ENCODE results near the gene MYL6.

The MYL6 gene

GRCh38 chr12:56129206-56129941, 28.8 kb upstream of the MYL6 start:
- peak; percentile 84 for DNase-seq (ENCODE audit: low spot score)

- no peak for DNase-seq (ENCODE audit: low spot score)
Observed at GRCh38 chr12:56129942-56130495, 28.1 kb upstream of the MYL6 start.

- no peak for DNase-seq (ENCODE audit: low spot score)
Observed at GRCh38 chr12:56130876-56131275, 27.3 kb upstream of the MYL6 start.

GRCh38 chr12:56134897-56135296, 23.3 kb upstream of the MYL6 start:
- no peak for DNase-seq (ENCODE audit: low spot score)

GRCh38 chr12:56137853-56138571, 20.1 kb upstream of the MYL6 start:
- DNase-seq (ENCODE audit: low spot score), result no peak

- DNase-seq (ENCODE audit: low spot score), result no peak
Observed at GRCh38 chr12:56141946-56142784, 16.0 kb upstream of the MYL6 start.

GRCh38 chr12:56143217-56143616, 14.9 kb upstream of the MYL6 start:
- peak; percentile 38 for DNase-seq (ENCODE audit: low spot score)

GRCh38 chr12:56143870-56144269, 14.3 kb upstream of the MYL6 start:
- DNase-seq (ENCODE audit: low spot score), result no peak

GRCh38 chr12:56145217-56145616, 12.9 kb upstream of the MYL6 start:
- DNase-seq (ENCODE audit: low spot score), result no peak

GRCh38 chr12:56146492-56147460, 11.4 kb upstream of the MYL6 start:
- DNase-seq (ENCODE audit: low spot score), result no peak

- DNase-seq (ENCODE audit: low spot score), result no peak
Observed at GRCh38 chr12:56150563-56150962, 7.6 kb upstream of the MYL6 start.

- DNase-seq (ENCODE audit: low spot score), result peak; percentile 66
Observed at GRCh38 chr12:56151672-56152131, 6.5 kb upstream of the MYL6 start.

- peak; percentile 91 for DNase-seq (ENCODE audit: low spot score)
Observed at GRCh38 chr12:56152132-56152755, 5.9 kb upstream of the MYL6 start, which contains the start of gene MYL6B. TSS of gene MYL6B (plus strand) at chr12:56152587. CDS start at chr12:56153919, 1,332 bp downstream.

GRCh38 chr12:56152756-56153677, 5.1 kb upstream of the MYL6 start:
- no peak for DNase-seq (ENCODE audit: low spot score)

GRCh38 chr12:56153678-56154065, 4.5 kb upstream of the MYL6 start:
- no peak for DNase-seq (ENCODE audit: low spot score)

GRCh38 chr12:56154246-56154771, 3.9 kb upstream of the MYL6 start:
- DNase-seq (ENCODE audit: low spot score), result no peak

- DNase-seq (ENCODE audit: low spot score), result no peak
Observed at GRCh38 chr12:56154818-56155217, 3.3 kb upstream of the MYL6 start.

- DNase-seq (ENCODE audit: low spot score), result no peak
Observed at GRCh38 chr12:56155256-56155845, 2.8 kb upstream of the MYL6 start.

Measured in CD4-positive, alpha-beta T cell treated with Interleukin-6 at 100 ng/mL for 8 hours (primary cell).